Stomach (tissue), 9 donors: Measurements from ENCODE around the gene SDCCAG8. TPM values are rescaled to one million over a fixed set of nuclear protein-coding genes. Genes with fewer than 3 reads are reported as not detected.

ENCODE experiments used
- DNase-seq, 2 donors: peaks; one replicate each; pipeline versions ENCODE4 v3.0.0 to v3.0.0-alpha.2; 2013 to 2019
- H3K27ac ChIP-seq, 5 donors: fragments of 200-600 bp in 4 of 5; sonication (generic) in 4 of 5; one replicate each; pipeline ENCODE4 v1.5.1; 2013 to 2019; ENCODE audit warnings: mild to moderate bottlenecking in 1 of 5, moderate library complexity in 1 of 5
- H3K27me3 ChIP-seq, 3 donors: fragments of 200-600 bp; sonication (generic); one replicate each; pipeline ENCODE4 v1.5.1; 2017 to 2019; ENCODE audit warnings: mixed run types in 1 of 3
- H3K36me3 ChIP-seq, 4 donors: fragments of 200-600 bp; sonication (generic); 1 replicate in 3 of 4; 2 replicates in 1 of 4; pipeline ENCODE4 v1.5.1; 2016 to 2019
- H3K4me1 ChIP-seq, 4 donors: fragments of 200-600 bp; sonication (generic); one replicate each; pipeline ENCODE4 v1.5.1; 2016 to 2019
- H3K4me3 ChIP-seq, 4 donors: fragments of 200-600 bp; sonication (generic) in 3 of 4; one replicate each; pipeline ENCODE4 v1.5.1; 2016 to 2019; ENCODE audit warnings: mild to moderate bottlenecking in 1 of 4
- H3K9me3 ChIP-seq, 4 donors: fragments of 200-600 bp; sonication (generic); one replicate each; pipeline ENCODE4 v1.5.1; 2016 to 2019
- CTCF ChIP-seq, 7 experiments: fragments of 450-650 bp in 4 of 7; fragments of 200-600 bp in 3 of 7; sonication (generic) in 3 of 7; IDR thresholded peaks; one replicate each; pipeline ENCODE4 v1.5.1; 2016 to 2019; ENCODE audit warnings: antibody characterized with exemption in 7 of 7, control low read depth in 2 of 7, mild to moderate bottlenecking in 1 of 7
- EP300 ChIP-seq: sonication (generic); formaldehyde crosslinking; IDR thresholded peaks from one replicate; pipeline ENCODE4 v1.6.1; 2017; ENCODE audit warnings: antibody characterized with exemption
- POLR2A ChIP-seq, 4 donors: fragments of 450-650 bp; IDR thresholded peaks; one replicate each; pipeline ENCODE4 v1.6.1; 2016; ENCODE audit warnings: antibody characterized with exemption in 4 of 4, control low read depth in 2 of 4, mild to moderate bottlenecking in 1 of 4, moderate library complexity in 1 of 4
- POLR2AphosphoS5 ChIP-seq, 3 donors: sonication (generic); formaldehyde crosslinking; IDR thresholded peaks; one replicate each; pipeline ENCODE4 v1.6.1; 2016; ENCODE audit warnings: antibody characterized with exemption in 3 of 3
- WGBS, 5 donors: extraction: QIAGEN DNeasy Blood & Tissue Kit in 3 of 5; methylation state at CpG; one replicate each; pipeline versions ENCODE4 v1.1.5 to v1.1.7; 2013 to 2018; 5-methylcytosine and 5-hydroxymethylcytosine counted together
- intact Hi-C: fragments of 100-400 bp; cut with DNase I; formaldehyde crosslinking; loops from one replicate; pipeline ENCODE4 v1.15.1; 2023; ENCODE audit warnings: low total_unique reads
- polyA plus RNA-seq, 3 donors: library from polyadenylated mRNA; stranded (reverse); fragments of 200-250 nt; gene quantifications; one replicate each; pipeline ENCODE4 v1.2.3, GENCODE V29; 2013
- total RNA-seq, 5 donors: library from RNA; depleted of rRNA; stranded (reverse); fragments of >200 nt; gene quantifications; one replicate each; pipeline versions ENCODE4 v1.1.0 to v1.2.3, GENCODE V29; 2014 to 2016
- donor health status: healthy with polysubstance abuse.
- donor health status: Bipolar disorder and iron deficiency.
- donor health status: healthy.

SDCCAG8 gene
- total and polyA plus RNA-seq, 8 donors: 16.3 to 184 (median 24.5) TPM

GRCh38 chr1:243250102-243250501 lies 5.7 kb upstream of the SDCCAG8 start:
- intact Hi-C loops: no loop called here
- WGBS, 5 donors: 64 to 80% (median 78%) methylated on average over 3 of the region's 3 CpGs

GRCh38 chr1:243251539-243251938 lies 4.3 kb upstream of the SDCCAG8 start:
- H3K36me3 ChIP-seq: no peaks in the 10 kb centered on the region
- no peak overlapping the region for H3K27ac ChIP-seq
- DNase-seq: no peak
- peaks cover 5 to 63% (median 30%) of the 10 kb centered on the region in 4 donors for H3K4me1 ChIP-seq
- H3K27me3 ChIP-seq: no peaks in the 10 kb centered on the region
- no peaks in the 10 kb centered on the region for H3K9me3 ChIP-seq
- intact Hi-C loops: no loop called here
- no peak overlapping the region for H3K4me3 ChIP-seq
- TF ChIP-seq EP300: no peak
- no peak for TF ChIP-seq POLR2A (IDR thresholded peaks at IDR 0.05)
- no peak for TF ChIP-seq POLR2AphosphoS5 (IDR thresholded peaks at IDR 0.05)
- no peak for TF ChIP-seq CTCF (IDR thresholded peaks at IDR 0.05)
- WGBS, 5 donors: 82 to 94% (median 90%) methylated on average over 1 of the region's 1 CpG

More at GRCh38 chr1:243250102-243250501, 5.7 kb upstream of the SDCCAG8 start:
- TF ChIP-seq POLR2A (IDR thresholded peaks at IDR 0.05) (no peak), CTCF (IDR thresholded peaks at IDR 0.05) (no peak), EP300 (no peak), POLR2AphosphoS5 (IDR thresholded peaks at IDR 0.05) (no peak)
- no peaks in the 10 kb centered on the region for H3K36me3 ChIP-seq
- H3K27me3 ChIP-seq: no peaks in the 10 kb centered on the region
- no peak overlapping the region for H3K27ac ChIP-seq
- no peak for DNase-seq
- H3K9me3 ChIP-seq: no peaks in the 10 kb centered on the region
- no peak overlapping the region for H3K4me3 ChIP-seq
- H3K4me1 ChIP-seq: peaks cover 4 to 60% (median 27%) of the 10 kb centered on the region in 4 donors

GRCh38 chr1:243253211-243253925 lies 2.5 kb upstream of the SDCCAG8 start:
- H3K4me3 ChIP-seq: peak overlapping the region; percentile 87 to 97 (median 91)
- peaks cover 17 to 71% (median 41%) of the 10 kb centered on the region in 4 donors for H3K4me1 ChIP-seq
- TF ChIP-seq EP300 (no peak), POLR2AphosphoS5 (IDR thresholded peaks at IDR 0.05) (no peak), POLR2A (IDR thresholded peaks at IDR 0.05) (no peak), CTCF (IDR thresholded peaks at IDR 0.05) (no peak)
- intact Hi-C loops: no loop called here
- H3K36me3 ChIP-seq: no peaks in the 10 kb centered on the region
- H3K9me3 ChIP-seq: no peaks in the 10 kb centered on the region
- no peaks in the 10 kb centered on the region for H3K27me3 ChIP-seq
- 22 to 40% (median 27%) methylated on average over 8 of the region's 8 CpGs for WGBS, 5 donors
- DNase-seq: no peak
- peak overlapping the region in 4 of 5 donors; percentile 91 to 97 (median 96) for H3K27ac ChIP-seq

GRCh38 chr1:243253926-243254232 lies 2.0 kb upstream of the SDCCAG8 start:
- 3 to 14% (median 7%) methylated on average over 4 of the region's 4 CpGs for WGBS, 5 donors
- Histone ChIP-seq H3K27ac (peak overlapping the region; percentile 30 to 97 (median 96)), H3K4me3 (peak overlapping the region; percentile 87 to 97 (median 91)), H3K4me1 (peaks cover 17 to 71% (median 43%) of the 10 kb centered on the region in 4 donors), H3K36me3 (no peaks in the 10 kb centered on the region), H3K9me3 (no peaks in the 10 kb centered on the region), H3K27me3 (no peaks in the 10 kb centered on the region)
- TF ChIP-seq POLR2AphosphoS5 (IDR thresholded peaks at IDR 0.05): no peak
- no peak for TF ChIP-seq POLR2A (IDR thresholded peaks at IDR 0.05)
- no peak for TF ChIP-seq CTCF (IDR thresholded peaks at IDR 0.05)
- no peak for TF ChIP-seq EP300
- no peak for DNase-seq
- intact Hi-C loops: no loop called here
